Measurements from ENCODE around the gene CD248.
A peak's percentile ranks its signal among the peaks of the same experiment; 100 is the strongest.

CD248 gene

DNA sequence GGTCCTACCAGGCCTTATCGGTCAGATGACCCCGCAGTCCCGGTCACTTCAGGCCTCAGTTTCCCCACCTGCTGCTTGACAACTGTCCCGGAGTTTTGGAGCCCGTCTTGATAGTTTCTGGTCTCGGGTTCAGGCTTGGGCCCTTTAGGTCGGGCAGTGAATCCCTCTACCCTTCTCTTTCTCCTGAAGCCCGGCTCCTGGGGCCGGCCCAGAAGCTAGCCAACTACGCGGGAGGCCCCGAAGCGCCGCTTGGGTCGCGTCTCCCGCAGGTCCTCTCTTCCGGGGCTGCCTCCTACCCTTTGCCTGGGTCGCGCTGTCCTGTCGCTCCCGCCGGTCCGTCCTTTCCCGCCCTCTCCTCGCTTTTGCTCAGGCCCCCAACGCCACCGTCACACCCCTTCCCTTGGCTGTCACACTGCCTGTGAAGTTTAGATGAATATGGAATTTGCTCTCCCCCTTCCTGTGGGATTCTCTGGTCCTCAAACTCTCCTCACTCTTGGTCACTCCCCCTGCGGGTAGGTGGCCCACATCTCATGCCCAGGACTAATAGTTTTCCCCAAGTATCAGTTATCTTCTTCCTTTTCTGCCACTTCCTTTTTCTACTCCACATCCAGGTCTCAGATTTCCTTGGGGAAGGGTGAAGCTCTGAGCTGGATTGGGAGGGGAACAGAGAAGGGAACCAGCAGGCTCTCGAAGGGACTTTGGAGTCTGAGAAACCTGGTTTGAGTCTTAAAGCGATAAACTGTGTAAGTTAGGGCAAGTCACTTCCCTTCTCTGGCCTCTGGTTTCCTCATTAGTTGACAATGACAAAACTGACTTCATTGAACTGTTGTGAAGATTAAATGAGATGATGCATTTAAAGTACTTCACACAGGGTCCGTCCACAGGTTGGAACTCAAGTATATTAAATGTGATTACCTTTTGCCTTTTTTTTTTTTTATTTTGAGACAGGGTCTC is 47.6 kb downstream of the CD248 start (continued):
- TF ChIP-seq, protein P1, sequence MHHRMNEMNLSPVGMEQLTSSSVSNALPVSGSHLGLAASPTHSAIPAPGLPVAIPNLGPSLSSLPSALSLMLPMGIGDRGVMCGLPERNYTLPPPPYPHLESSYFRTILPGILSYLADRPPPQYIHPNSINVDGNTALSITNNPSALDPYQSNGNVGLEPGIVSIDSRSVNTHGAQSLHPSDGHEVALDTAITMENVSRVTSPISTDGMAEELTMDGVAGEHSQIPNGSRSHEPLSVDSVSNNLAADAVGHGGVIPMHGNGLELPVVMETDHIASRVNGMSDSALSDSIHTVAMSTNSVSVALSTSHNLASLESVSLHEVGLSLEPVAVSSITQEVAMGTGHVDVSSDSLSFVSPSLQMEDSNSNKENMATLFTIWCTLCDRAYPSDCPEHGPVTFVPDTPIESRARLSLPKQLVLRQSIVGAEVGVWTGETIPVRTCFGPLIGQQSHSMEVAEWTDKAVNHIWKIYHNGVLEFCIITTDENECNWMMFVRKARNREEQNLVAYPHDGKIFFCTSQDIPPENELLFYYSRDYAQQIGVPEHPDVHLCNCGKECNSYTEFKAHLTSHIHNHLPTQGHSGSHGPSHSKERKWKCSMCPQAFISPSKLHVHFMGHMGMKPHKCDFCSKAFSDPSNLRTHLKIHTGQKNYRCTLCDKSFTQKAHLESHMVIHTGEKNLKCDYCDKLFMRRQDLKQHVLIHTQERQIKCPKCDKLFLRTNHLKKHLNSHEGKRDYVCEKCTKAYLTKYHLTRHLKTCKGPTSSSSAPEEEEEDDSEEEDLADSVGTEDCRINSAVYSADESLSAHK (tag by site-specific recombination; IDR thresholded peaks at IDR 0.05), result no peak
- TF ChIP-seq MEIS1 (CRISPR knock-in tag; IDR thresholded peaks at IDR 0.05; ENCODE audit: borderline replicate concordance) (no peak), ZFP3 (tag by site-specific recombination; IDR thresholded peaks at IDR 0.05; ENCODE audit: low read depth) (no peak), MYNN (tag by site-specific recombination; IDR thresholded peaks at IDR 0.05; ENCODE audit: borderline replicate concordance) (no peak), GLI4 (tag by site-specific recombination; IDR thresholded peaks at IDR 0.05) (no peak), HOXD13 (CRISPR knock-in tag; IDR thresholded peaks at IDR 0.05; ENCODE audit: borderline replicate concordance) (no peak), ZEB2 (tag by site-specific recombination; IDR thresholded peaks at IDR 0.05) (no peak), ZFP41 (tag by site-specific recombination; IDR thresholded peaks at IDR 0.05; ENCODE audit: borderline replicate concordance) (no peak), SP7 (tag by site-specific recombination; IDR thresholded peaks at IDR 0.05) (peak; percentile 12; the same call in 1 of the 2 replicates), SETDB1 (IDR thresholded peaks at IDR 0.05; ENCODE audit: insufficient read length, low read length) (no peak), ZNF48 (tag by site-specific recombination; IDR thresholded peaks at IDR 0.05) (no peak), GLIS1 (tag by site-specific recombination; IDR thresholded peaks at IDR 0.05) (peak; percentile 93), YY1 (tag by site-specific recombination; IDR thresholded peaks at IDR 0.05) (no peak), SP2 (tag by site-specific recombination; IDR thresholded peaks at IDR 0.05) (peak; percentile 72), ZBTB48 (tag by site-specific recombination; IDR thresholded peaks at IDR 0.05) (no peak), ZBTB21 (tag by site-specific recombination; IDR thresholded peaks at IDR 0.05) (no peak), ZNF214 (tag by site-specific recombination; IDR thresholded peaks at IDR 0.05; ENCODE audit: borderline replicate concordance) (no peak), ZNF473 (tag by site-specific recombination; IDR thresholded peaks at IDR 0.05) (no peak), ZNF146 (tag by site-specific recombination; IDR thresholded peaks at IDR 0.05) (no peak), ZNF791 (tag by site-specific recombination; IDR thresholded peaks at IDR 0.05) (no peak), ZNF777 (tag by site-specific recombination; IDR thresholded peaks at IDR 0.05; ENCODE audit: borderline replicate concordance) (no peak)
- TF ChIP-seq, protein P2, sequence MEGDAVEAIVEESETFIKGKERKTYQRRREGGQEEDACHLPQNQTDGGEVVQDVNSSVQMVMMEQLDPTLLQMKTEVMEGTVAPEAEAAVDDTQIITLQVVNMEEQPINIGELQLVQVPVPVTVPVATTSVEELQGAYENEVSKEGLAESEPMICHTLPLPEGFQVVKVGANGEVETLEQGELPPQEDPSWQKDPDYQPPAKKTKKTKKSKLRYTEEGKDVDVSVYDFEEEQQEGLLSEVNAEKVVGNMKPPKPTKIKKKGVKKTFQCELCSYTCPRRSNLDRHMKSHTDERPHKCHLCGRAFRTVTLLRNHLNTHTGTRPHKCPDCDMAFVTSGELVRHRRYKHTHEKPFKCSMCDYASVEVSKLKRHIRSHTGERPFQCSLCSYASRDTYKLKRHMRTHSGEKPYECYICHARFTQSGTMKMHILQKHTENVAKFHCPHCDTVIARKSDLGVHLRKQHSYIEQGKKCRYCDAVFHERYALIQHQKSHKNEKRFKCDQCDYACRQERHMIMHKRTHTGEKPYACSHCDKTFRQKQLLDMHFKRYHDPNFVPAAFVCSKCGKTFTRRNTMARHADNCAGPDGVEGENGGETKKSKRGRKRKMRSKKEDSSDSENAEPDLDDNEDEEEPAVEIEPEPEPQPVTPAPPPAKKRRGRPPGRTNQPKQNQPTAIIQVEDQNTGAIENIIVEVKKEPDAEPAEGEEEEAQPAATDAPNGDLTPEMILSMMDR (tag by site-specific recombination; IDR thresholded peaks at IDR 0.05), result peak; percentile 29; the same call in 1 of the 2 replicates
- TF ChIP-seq, protein P3, sequence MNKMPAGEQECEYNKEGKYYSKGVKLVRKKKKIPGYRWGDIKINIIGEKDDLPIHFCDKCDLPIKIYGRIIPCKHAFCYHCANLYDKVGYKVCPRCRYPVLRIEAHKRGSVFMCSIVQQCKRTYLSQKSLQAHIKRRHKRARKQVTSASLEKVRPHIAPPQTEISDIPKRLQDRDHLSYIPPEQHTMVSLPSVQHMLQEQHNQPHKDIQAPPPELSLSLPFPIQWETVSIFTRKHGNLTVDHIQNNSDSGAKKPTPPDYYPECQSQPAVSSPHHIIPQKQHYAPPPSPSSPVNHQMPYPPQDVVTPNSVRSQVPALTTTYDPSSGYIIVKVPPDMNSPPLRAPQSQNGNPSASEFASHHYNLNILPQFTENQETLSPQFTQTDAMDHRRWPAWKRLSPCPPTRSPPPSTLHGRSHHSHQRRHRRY (tag by site-specific recombination; IDR thresholded peaks at IDR 0.05), result no peak
- TF ChIP-seq, protein P4, sequence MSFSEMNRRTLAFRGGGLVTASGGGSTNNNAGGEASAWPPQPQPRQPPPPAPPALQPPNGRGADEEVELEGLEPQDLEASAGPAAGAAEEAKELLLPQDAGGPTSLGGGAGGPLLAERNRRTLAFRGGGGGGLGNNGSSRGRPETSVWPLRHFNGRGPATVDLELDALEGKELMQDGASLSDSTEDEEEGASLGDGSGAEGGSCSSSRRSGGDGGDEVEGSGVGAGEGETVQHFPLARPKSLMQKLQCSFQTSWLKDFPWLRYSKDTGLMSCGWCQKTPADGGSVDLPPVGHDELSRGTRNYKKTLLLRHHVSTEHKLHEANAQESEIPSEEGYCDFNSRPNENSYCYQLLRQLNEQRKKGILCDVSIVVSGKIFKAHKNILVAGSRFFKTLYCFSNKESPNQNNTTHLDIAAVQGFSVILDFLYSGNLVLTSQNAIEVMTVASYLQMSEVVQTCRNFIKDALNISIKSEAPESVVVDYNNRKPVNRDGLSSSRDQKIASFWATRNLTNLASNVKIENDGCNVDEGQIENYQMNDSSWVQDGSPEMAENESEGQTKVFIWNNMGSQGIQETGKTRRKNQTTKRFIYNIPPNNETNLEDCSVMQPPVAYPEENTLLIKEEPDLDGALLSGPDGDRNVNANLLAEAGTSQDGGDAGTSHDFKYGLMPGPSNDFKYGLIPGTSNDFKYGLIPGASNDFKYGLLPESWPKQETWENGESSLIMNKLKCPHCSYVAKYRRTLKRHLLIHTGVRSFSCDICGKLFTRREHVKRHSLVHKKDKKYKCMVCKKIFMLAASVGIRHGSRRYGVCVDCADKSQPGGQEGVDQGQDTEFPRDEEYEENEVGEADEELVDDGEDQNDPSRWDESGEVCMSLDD (tag by site-specific recombination; IDR thresholded peaks at IDR 0.05), result 0 out of 2 replicates have a peak, but pooled peaks have one; percentile 8
- TF ChIP-seq, protein P5, sequence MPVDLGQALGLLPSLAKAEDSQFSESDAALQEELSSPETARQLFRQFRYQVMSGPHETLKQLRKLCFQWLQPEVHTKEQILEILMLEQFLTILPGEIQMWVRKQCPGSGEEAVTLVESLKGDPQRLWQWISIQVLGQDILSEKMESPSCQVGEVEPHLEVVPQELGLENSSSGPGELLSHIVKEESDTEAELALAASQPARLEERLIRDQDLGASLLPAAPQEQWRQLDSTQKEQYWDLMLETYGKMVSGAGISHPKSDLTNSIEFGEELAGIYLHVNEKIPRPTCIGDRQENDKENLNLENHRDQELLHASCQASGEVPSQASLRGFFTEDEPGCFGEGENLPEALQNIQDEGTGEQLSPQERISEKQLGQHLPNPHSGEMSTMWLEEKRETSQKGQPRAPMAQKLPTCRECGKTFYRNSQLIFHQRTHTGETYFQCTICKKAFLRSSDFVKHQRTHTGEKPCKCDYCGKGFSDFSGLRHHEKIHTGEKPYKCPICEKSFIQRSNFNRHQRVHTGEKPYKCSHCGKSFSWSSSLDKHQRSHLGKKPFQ (tag by site-specific recombination; IDR thresholded peaks at IDR 0.05), result no peak
- TF ChIP-seq, protein P6, sequence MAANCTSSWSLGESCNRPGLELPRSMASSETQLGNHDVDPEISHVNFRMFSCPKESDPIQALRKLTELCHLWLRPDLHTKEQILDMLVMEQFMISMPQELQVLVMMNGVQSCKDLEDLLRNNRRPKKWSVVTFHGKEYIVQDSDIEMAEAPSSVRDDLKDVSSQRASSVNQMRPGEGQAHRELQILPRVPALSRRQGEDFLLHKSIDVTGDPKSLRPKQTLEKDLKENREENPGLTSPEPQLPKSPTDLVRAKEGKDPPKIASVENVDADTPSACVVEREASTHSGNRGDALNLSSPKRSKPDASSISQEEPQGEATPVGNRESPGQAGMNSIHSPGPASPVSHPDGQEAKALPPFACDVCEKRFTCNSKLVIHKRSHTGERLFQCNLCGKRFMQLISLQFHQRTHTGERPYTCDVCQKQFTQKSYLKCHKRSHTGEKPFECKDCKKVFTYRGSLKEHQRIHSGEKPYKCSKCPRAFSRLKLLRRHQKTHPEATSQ (tag by site-specific recombination; IDR thresholded peaks at IDR 0.05), result no peak
- TF ChIP-seq, protein P7, sequence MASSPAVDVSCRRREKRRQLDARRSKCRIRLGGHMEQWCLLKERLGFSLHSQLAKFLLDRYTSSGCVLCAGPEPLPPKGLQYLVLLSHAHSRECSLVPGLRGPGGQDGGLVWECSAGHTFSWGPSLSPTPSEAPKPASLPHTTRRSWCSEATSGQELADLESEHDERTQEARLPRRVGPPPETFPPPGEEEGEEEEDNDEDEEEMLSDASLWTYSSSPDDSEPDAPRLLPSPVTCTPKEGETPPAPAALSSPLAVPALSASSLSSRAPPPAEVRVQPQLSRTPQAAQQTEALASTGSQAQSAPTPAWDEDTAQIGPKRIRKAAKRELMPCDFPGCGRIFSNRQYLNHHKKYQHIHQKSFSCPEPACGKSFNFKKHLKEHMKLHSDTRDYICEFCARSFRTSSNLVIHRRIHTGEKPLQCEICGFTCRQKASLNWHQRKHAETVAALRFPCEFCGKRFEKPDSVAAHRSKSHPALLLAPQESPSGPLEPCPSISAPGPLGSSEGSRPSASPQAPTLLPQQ (tag by site-specific recombination; IDR thresholded peaks at IDR 0.05), result no peak
